OCI-LY3 (cell line): Measurements from ENCODE around the gene AGBL1.

ENCODE experiments used
- H2AFZ ChIP-seq: fragments of 200-600, 300-600 bp; shearing (Covaris generic); 2 replicates; pipeline ENCODE4 v1.6.0; 2014; ENCODE audit warnings: antibody characterized with exemption, low read depth, low read length
- H3K27ac ChIP-seq: fragments of 200-600, 300-600 bp; sonication (generic); 2 replicates; pipeline ENCODE4 v1.5.1; 2014; ENCODE audit warnings: mild to moderate bottlenecking, low read length, moderate library complexity, mixed read lengths
- H3K27me3 ChIP-seq: fragments of 200-600, 300-600 bp; sonication (generic); 2 replicates; pipeline ENCODE4 v1.6.1; 2014; ENCODE audit warnings: low read depth, low read length, mixed read lengths
- H3K36me3 ChIP-seq: fragments of 200-600, 300-600 bp; sonication (generic); replicated peaks from 2 replicates; pipeline ENCODE3; 2014; ENCODE audit warnings: low read depth, low read length, mixed read lengths
- H3K4me1 ChIP-seq: fragments of 300-600, 200-600 bp; sonication (generic); 2 replicates; pipeline ENCODE4 v1.6.1; 2014; ENCODE audit warnings: low read length, mixed read lengths
- H3K4me2 ChIP-seq: fragments of 200-600, 300-600 bp; sonication (generic); 2 replicates; pipeline ENCODE4 v1.6.1; 2014; ENCODE audit warnings: low read length, mixed read lengths
- H3K4me3 ChIP-seq: fragments of 300-600, 200-600 bp; sonication (generic); 2 replicates; pipeline ENCODE4 v1.5.1; 2014; ENCODE audit warnings: antibody characterized with exemption, mild to moderate bottlenecking, low read length, moderate library complexity
- H3K79me2 ChIP-seq: fragments of 300-600, 200-600 bp; shearing (Covaris generic); 2 replicates; pipeline ENCODE4 v1.6.1; 2014; ENCODE audit warnings: mild to moderate bottlenecking, low read length, mixed read lengths
- H3K9ac ChIP-seq: fragments of 300-600, 200-600 bp; shearing (Covaris generic); 2 replicates; pipeline ENCODE4 v1.6.0; 2014; ENCODE audit warnings: mild to moderate bottlenecking, low read length, moderate library complexity
- H3K9me3 ChIP-seq: fragments of 200-600, 300-600 bp; shearing (Covaris generic); 2 replicates; pipeline ENCODE4 v1.6.1; 2014; ENCODE audit warnings: low read length, mixed read lengths; ENCODE audit not compliant: insufficient read depth
- H4K20me1 ChIP-seq: fragments of 200-600, 300-600 bp; sonication (generic); 2 replicates; pipeline ENCODE4 v1.6.1; 2016; ENCODE audit warnings: low read length, mixed read lengths; ENCODE audit not compliant: insufficient read depth
- CTCF ChIP-seq: fragments of 200-600, 300-600 bp; sonication (generic); IDR thresholded peaks from 2 replicates; pipeline ENCODE4 v1.5.1; 2014; ENCODE audit warnings: antibody characterized with exemption, low read length, low read depth
- EZH2phosphoT487 ChIP-seq: fragments of 200-600 bp; shearing (Covaris generic); IDR thresholded peaks from 2 replicates; pipeline ENCODE4 v1.6.1; 2018; ENCODE audit warnings: antibody characterized with exemption, mixed run types, low read depth

The AGBL1 gene

GRCh38 chr15:86382341-86382740 is 302.7 kb downstream of the AGBL1 start:
- Histone ChIP-seq H3K27me3 (no peaks in the 10 kb centered on the region), H3K79me2 (no peaks in the 10 kb centered on the region), H3K9me3 (no peaks in the 10 kb centered on the region), H3K27ac (no peak overlapping the region), H4K20me1 (no peaks in the 10 kb centered on the region), H3K4me2 (no peak overlapping the region), H3K4me3 (no peak overlapping the region), H2AFZ (no peak overlapping the region), H3K4me1 (no peaks in the 10 kb centered on the region), H3K9ac (no peak overlapping the region), H3K36me3 (no peaks in the 10 kb centered on the region)
- TF ChIP-seq CTCF: no peak
- no peak for TF ChIP-seq EZH2phosphoT487

GRCh38 chr15:86383611-86384010 is 303.9 kb downstream of the AGBL1 start:
- no peak overlapping the region for H3K9ac ChIP-seq
- no peak overlapping the region for H2AFZ ChIP-seq
- no peaks in the 10 kb centered on the region for H3K4me1 ChIP-seq
- no peak for TF ChIP-seq CTCF
- no peak for TF ChIP-seq EZH2phosphoT487
- H3K79me2 ChIP-seq: no peaks in the 10 kb centered on the region
- no peaks in the 10 kb centered on the region for H4K20me1 ChIP-seq
- no peaks in the 10 kb centered on the region for H3K36me3 ChIP-seq
- H3K27ac ChIP-seq: no peak overlapping the region
- H3K4me2 ChIP-seq: no peak overlapping the region
- H3K27me3 ChIP-seq: no peaks in the 10 kb centered on the region
- H3K9me3 ChIP-seq: no peaks in the 10 kb centered on the region
- no peak overlapping the region for H3K4me3 ChIP-seq

- H3K4me1 ChIP-seq: no peaks in the 10 kb centered on the region
- H4K20me1 ChIP-seq: no peaks in the 10 kb centered on the region
- no peak overlapping the region for H3K4me2 ChIP-seq
- H3K79me2 ChIP-seq: no peaks in the 10 kb centered on the region
- no peaks in the 10 kb centered on the region for H3K36me3 ChIP-seq
- H3K9me3 ChIP-seq: no peaks in the 10 kb centered on the region
- H3K27me3 ChIP-seq: no peaks in the 10 kb centered on the region
- no peak overlapping the region for H3K27ac ChIP-seq
- no peak for TF ChIP-seq EZH2phosphoT487
- no peak for TF ChIP-seq CTCF
- H3K4me3 ChIP-seq: no peak overlapping the region
- H2AFZ ChIP-seq: no peak overlapping the region
- H3K9ac ChIP-seq: no peak overlapping the region
These were observed 304.5 kb downstream of the AGBL1 start for GRCh38 chr15:86384186-86384585.

- H3K9ac ChIP-seq: no peak overlapping the region
- H3K4me3 ChIP-seq: no peak overlapping the region
- H3K27ac ChIP-seq: no peak overlapping the region
- H3K36me3 ChIP-seq: no peaks in the 10 kb centered on the region
- no peak overlapping the region for H3K4me2 ChIP-seq
- H3K9me3 ChIP-seq: no peaks in the 10 kb centered on the region
- TF ChIP-seq EZH2phosphoT487 (no peak), CTCF (no peak)
- no peaks in the 10 kb centered on the region for H3K27me3 ChIP-seq
- H2AFZ ChIP-seq: no peak overlapping the region
- H3K4me1 ChIP-seq: no peaks in the 10 kb centered on the region
- H3K79me2 ChIP-seq: no peaks in the 10 kb centered on the region
- no peaks in the 10 kb centered on the region for H4K20me1 ChIP-seq
These were observed 312.6 kb downstream of the AGBL1 start for GRCh38 chr15:86392296-86392695.
